ENCODE measurements around the gene CDH6. TPM values are rescaled to one million over a fixed set of nuclear protein-coding genes. Genes with fewer than 3 reads are reported as not detected.

Gene CDH6
- total and polyA plus RNA-seq, 2 experiments from 2014 or later, result 0.60 to 1.1 TPM

- Mint-ChIP-seq H3K4me1 (peaks cover 18% of the 10 kb centered on the region), H3K9me3 (peaks cover 2% of the 10 kb centered on the region; the same call in 1 of the 3 replicates), H3K27ac (no peak overlapping the region), H3K27me3 (ENCODE audit: insufficient read depth, low read depth, poor library complexity) (no peaks in the 10 kb centered on the region), H3K4me3 (no peak overlapping the region), H3K36me3 (ENCODE audit: low read depth) (peaks cover 3% of the 10 kb centered on the region; the same call in 1 of the 3 replicates)
- no peak for TF ChIP-seq EZH2 (IDR thresholded peaks at IDR 0.05; ENCODE audit: low read depth, unreplicated experiment)
- TF ChIP-seq, protein P1, sequence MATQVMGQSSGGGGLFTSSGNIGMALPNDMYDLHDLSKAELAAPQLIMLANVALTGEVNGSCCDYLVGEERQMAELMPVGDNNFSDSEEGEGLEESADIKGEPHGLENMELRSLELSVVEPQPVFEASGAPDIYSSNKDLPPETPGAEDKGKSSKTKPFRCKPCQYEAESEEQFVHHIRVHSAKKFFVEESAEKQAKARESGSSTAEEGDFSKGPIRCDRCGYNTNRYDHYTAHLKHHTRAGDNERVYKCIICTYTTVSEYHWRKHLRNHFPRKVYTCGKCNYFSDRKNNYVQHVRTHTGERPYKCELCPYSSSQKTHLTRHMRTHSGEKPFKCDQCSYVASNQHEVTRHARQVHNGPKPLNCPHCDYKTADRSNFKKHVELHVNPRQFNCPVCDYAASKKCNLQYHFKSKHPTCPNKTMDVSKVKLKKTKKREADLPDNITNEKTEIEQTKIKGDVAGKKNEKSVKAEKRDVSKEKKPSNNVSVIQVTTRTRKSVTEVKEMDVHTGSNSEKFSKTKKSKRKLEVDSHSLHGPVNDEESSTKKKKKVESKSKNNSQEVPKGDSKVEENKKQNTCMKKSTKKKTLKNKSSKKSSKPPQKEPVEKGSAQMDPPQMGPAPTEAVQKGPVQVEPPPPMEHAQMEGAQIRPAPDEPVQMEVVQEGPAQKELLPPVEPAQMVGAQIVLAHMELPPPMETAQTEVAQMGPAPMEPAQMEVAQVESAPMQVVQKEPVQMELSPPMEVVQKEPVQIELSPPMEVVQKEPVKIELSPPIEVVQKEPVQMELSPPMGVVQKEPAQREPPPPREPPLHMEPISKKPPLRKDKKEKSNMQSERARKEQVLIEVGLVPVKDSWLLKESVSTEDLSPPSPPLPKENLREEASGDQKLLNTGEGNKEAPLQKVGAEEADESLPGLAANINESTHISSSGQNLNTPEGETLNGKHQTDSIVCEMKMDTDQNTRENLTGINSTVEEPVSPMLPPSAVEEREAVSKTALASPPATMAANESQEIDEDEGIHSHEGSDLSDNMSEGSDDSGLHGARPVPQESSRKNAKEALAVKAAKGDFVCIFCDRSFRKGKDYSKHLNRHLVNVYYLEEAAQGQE (IDR thresholded peaks at IDR 0.05; ENCODE audit: unreplicated experiment), result no peak
- no peak for TF ChIP-seq STAT1 (IDR thresholded peaks at IDR 0.05; ENCODE audit: unreplicated experiment)
- TF ChIP-seq CREB1 (CRISPR knock-in tag; IDR thresholded peaks at IDR 0.05; ENCODE audit: low read depth), result no peak
- Histone ChIP-seq H3K27ac (ENCODE audit: low read depth) (no peak overlapping the region), H3K4me3 (no peak overlapping the region), H3K9me2 (ENCODE audit: insufficient read depth) (peaks cover 14% of the 10 kb centered on the region), H3K27me3 (ENCODE audit: insufficient read depth) (no peaks in the 10 kb centered on the region), H3K79me2 (replicated peaks; ENCODE audit: insufficient read depth) (no peaks in the 10 kb centered on the region), H3K4me2 (no peak overlapping the region), H3K36me3 (ENCODE audit: insufficient read depth) (no peaks in the 10 kb centered on the region), H4K20me1 (replicated peaks; ENCODE audit: insufficient read depth) (no peaks in the 10 kb centered on the region), H2AFZ (no peak overlapping the region), H3F3A (replicated peaks; ENCODE audit: low read depth) (no peaks in the 10 kb centered on the region), H3K4me1 (ENCODE audit: insufficient read depth) (peaks cover 13% of the 10 kb centered on the region)
- ATAC-seq, result no peak
- no peak for DNase-seq (ENCODE audit: low spot score)
These were observed 171.6 kb downstream of the CDH6 start for GRCh38 chr5:31364881-31365636.

DNA sequence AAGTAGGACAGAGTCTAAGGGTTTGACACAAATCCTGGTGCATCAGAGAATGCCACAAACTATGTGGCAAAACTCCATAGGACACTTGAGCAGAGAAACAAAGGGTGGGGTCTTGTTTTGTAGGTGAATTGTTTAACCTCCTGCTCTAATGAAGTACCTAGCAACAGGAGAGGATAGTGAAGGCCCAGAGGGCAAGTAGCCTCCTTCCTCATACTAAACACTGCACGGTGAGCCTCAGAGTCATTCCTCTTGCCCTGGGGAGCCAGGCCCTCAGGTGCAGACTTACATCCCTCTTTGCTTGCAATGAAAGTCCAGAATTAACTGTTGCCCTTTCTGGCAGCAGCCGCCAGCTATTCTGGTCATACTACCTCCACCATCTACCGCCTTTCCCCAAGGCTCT lies 172.3 kb downstream of the CDH6 start:
- Mint-ChIP-seq H3K4me1 (peaks cover 18% of the 10 kb centered on the region), H3K27me3 (ENCODE audit: insufficient read depth, low read depth, poor library complexity) (no peaks in the 10 kb centered on the region), H3K27ac (no peak overlapping the region), H3K36me3 (ENCODE audit: low read depth) (peaks cover 3% of the 10 kb centered on the region; the same call in 1 of the 3 replicates), H3K9me3 (peaks cover 2% of the 10 kb centered on the region; the same call in 1 of the 3 replicates), H3K4me3 (no peak overlapping the region)
- Histone ChIP-seq H3K27ac (ENCODE audit: low read depth) (no peak overlapping the region), H2AFZ (no peak overlapping the region), H3K27me3 (ENCODE audit: insufficient read depth) (no peaks in the 10 kb centered on the region), H3K9me2 (ENCODE audit: insufficient read depth) (peaks cover 14% of the 10 kb centered on the region), H3K4me3 (no peak overlapping the region), H3K4me2 (no peak overlapping the region), H3K79me2 (replicated peaks; ENCODE audit: insufficient read depth) (no peaks in the 10 kb centered on the region), H3F3A (replicated peaks; ENCODE audit: low read depth) (no peaks in the 10 kb centered on the region), H3K4me1 (ENCODE audit: insufficient read depth) (peaks cover 13% of the 10 kb centered on the region), H3K36me3 (ENCODE audit: insufficient read depth) (no peaks in the 10 kb centered on the region), H4K20me1 (replicated peaks; ENCODE audit: insufficient read depth) (no peaks in the 10 kb centered on the region)
- ATAC-seq, result no peak
- DNase-seq (ENCODE audit: low spot score), result no peak
- no peak for TF ChIP-seq POLR2AphosphoS5 (IDR thresholded peaks at IDR 0.05; ENCODE audit: low read depth)
- no peak for TF ChIP-seq EZH2phosphoT487 (IDR thresholded peaks at IDR 0.05; ENCODE audit: unreplicated experiment)
